CD14-positive monocyte (primary cell): ENCODE results near the gene XAGE1A. TPM values are rescaled to one million over a fixed set of nuclear protein-coding genes. Genes with fewer than 3 reads are reported as not detected.

ENCODE experiments used
- polyA plus RNA-seq, 3 donors: library from polyadenylated mRNA; depleted of rRNA in 1 of 3; unstranded in 2 of 3; stranded (reverse) in 1 of 3; fragments of 300-500 nt in 2 of 3; fragments of >200 nt in 1 of 3; fragmentation: Illumina TruSeq in 2 of 3; gene quantifications; 1 replicate in 2 of 3; 2 replicates in 1 of 3; pipeline ENCODE4 v1.2.3, GENCODE V29; 2012 to 2021
- small RNA-seq: library from RNA; depleted of rRNA; stranded (forward); fragments of <200 nt; gene quantifications from one replicate; pipeline ENCODE3, GENCODE V24; 2012; ENCODE audit warnings: low read depth; ENCODE audit not compliant: insufficient read length

XAGE1A gene
- polyA plus RNA-seq, 3 donors: not detected

Small RNAs within 50 kb of the gene (small RNA-seq; reads per million reads assigned to genes)
- not detected for gene BX510359.8
- not detected for gene RBM22P7

Other genes starting within 250 kb of the XAGE1A start
- gene XAGE2, start 126.8 kb upstream of the XAGE1A start, polyA plus RNA-seq: not detected
- not detected for gene XAGE1B, start 21.3 kb downstream of the XAGE1A start, polyA plus RNA-seq
- not detected for gene SSX7, start 159.1 kb downstream of the XAGE1A start, polyA plus RNA-seq
- not detected for gene SSX2, start 211.4 kb downstream of the XAGE1A start, polyA plus RNA-seq